ENCODE data around the gene MYO16. TPM values are rescaled to one million over a fixed set of nuclear protein-coding genes. Genes with fewer than 3 reads are reported as not detected.

The MYO16 gene
- total and polyA plus RNA-seq, 2 of the 4 experiments (the other 2 are of a cell fraction) = under 0.01 to 0.03 TPM

GRCh38 chr13:109228211-109228610 lies 598.8 kb downstream of the MYO16 start:
- Histone ChIP-seq H3K9me3 (ENCODE audit: control insufficient read depth, insufficient read depth, low read length) (peaks cover 3% of the 10 kb centered on the region), H3K27me3 (ENCODE audit: control insufficient read depth, insufficient read depth, low read length) (no peaks in the 10 kb centered on the region), H2BK15ac (ENCODE audit: low read depth, low read length) (no peak overlapping the region), H3K4ac (ENCODE audit: low read depth, low read length) (no peak overlapping the region), H2AK9ac (replicated peaks; ENCODE audit: low read depth, low read length, poor library complexity) (no peak overlapping the region), H3K4me3 (ENCODE audit: insufficient read depth, low read depth, low read length) (no peak overlapping the region), H2BK5ac (ENCODE audit: low read depth, low read length, poor library complexity, severe bottlenecking) (no peak overlapping the region), H2AK5ac (ENCODE audit: low read depth, low read length) (no peak overlapping the region), H3K18ac (ENCODE audit: low read depth, low read length) (no peak overlapping the region), H4K20me1 (ENCODE audit: insufficient read depth, low read length) (no peaks in the 10 kb centered on the region), H4K8ac (ENCODE audit: low read depth in 2 of 2, low read length in 2 of 2) (no peak overlapping the region), H3K27ac (ENCODE audit: insufficient read depth, low read length) (no peak overlapping the region), H3K23ac (ENCODE audit: low read depth, low read length) (no peak overlapping the region), H2BK120ac (ENCODE audit: low read depth, low read length) (no peak overlapping the region), H3K14ac (replicated peaks; ENCODE audit: low read depth, low read length) (no peak overlapping the region), H4K5ac (ENCODE audit: low read depth, low read length) (no peak overlapping the region), H3K36me3 (ENCODE audit: control insufficient read depth, insufficient read depth, low read length) (no peaks in the 10 kb centered on the region), H2BK20ac (ENCODE audit: low read depth, low read length) (no peak overlapping the region), H3K9me1 (ENCODE audit: insufficient read depth, low read length) (no peaks in the 10 kb centered on the region), H3K4me1 (ENCODE audit: control insufficient read depth, insufficient read depth, low read length) (no peaks in the 10 kb centered on the region), H2AFZ (replicated peaks; ENCODE audit: low read length, poor library complexity) (no peak overlapping the region), H3K56ac (ENCODE audit: extremely low read depth, insufficient read depth, low read length) (no peak overlapping the region), H3K4me2 (ENCODE audit: low read depth, low read length) (no peak overlapping the region), H3K79me1 (ENCODE audit: low read depth in 1 of 2, low read length in 2 of 2) (no peaks in the 10 kb centered on the region), H3K9ac (ENCODE audit: low read depth, low read length) (no peak overlapping the region), H4K91ac (ENCODE audit: insufficient read depth, low read depth, low read length) (no peak overlapping the region)
- POLR2A ChIA-PET (ENCODE audit: unreplicated experiment) = no interaction called here
- DNase-seq (no peak), ATAC-seq (ENCODE audit: low read depth) (no peak)
- 100% methylated on average over 1 of the region's 3 CpGs; no CpG with 5 or more reads in 1 of the 2 experiments for WGBS, 2 experiments (ENCODE audit: extremely low coverage in 2 of 2, insufficient read length in 1 of 2)
- no TSS peak for BruUV-seq (replicated peaks)
- intact Hi-C loops (cut with micrococcal nuclease) (no loop called here), in situ Hi-C loops (cut with MboI; ENCODE audit: low sequenced_read_pairs) (no loop called here), dilution Hi-C loops (cut with HindIII; ENCODE audit: low sequenced_read_pairs, unreplicated experiment) (no loop called here)
- CTCF ChIA-PET = no interaction called here
- no peak for TF ChIP-seq MAZ (IDR thresholded peaks at IDR 0.05; ENCODE audit: borderline replicate concordance, low read depth, low read length)
- TF ChIP-seq FOS (IDR thresholded peaks at IDR 0.05; ENCODE audit: low read depth, low read length) = no peak
- no peak for TF ChIP-seq CEBPB (IDR thresholded peaks at IDR 0.05; ENCODE audit: low read depth, low read length)
- no peak for TF ChIP-seq NFE2L2 (IDR thresholded peaks at IDR 0.05; ENCODE audit: low read depth, low read length)
- TF ChIP-seq CTCF (conservative IDR thresholded peaks at IDR 0.05; ENCODE audit: low read depth, low read length) = no peak
- no peak for TF ChIP-seq CHD1 (IDR thresholded peaks at IDR 0.05; ENCODE audit: low read depth, low read length)
- TF ChIP-seq RAD21 (IDR thresholded peaks at IDR 0.05; ENCODE audit: low read length) = no peak
- no peak for TF ChIP-seq SMC3 (IDR thresholded peaks at IDR 0.05; ENCODE audit: low read depth, low read length)
- no peak for TF ChIP-seq MXI1 (IDR thresholded peaks at IDR 0.05; ENCODE audit: borderline replicate concordance, low read depth, low read length)
- no peak for TF ChIP-seq USF2 (IDR thresholded peaks at IDR 0.05; ENCODE audit: low read depth, low read length)
